ENCODE measurements around the gene TMEM271.

The TMEM271 gene

GRCh38 chr4:590313-590841, 14.3 kb upstream of the TMEM271 start:
- H3K9ac ChIP-seq (ENCODE audit: low read length) = no peak overlapping the region
- no peak overlapping the region for H3K4me2 ChIP-seq (ENCODE audit: low read length)
- no peak overlapping the region for H3K27ac ChIP-seq (ENCODE audit: low read length)
- no peak overlapping the region for H2AFZ ChIP-seq (ENCODE audit: low read depth, low read length)
- H3K4me3 ChIP-seq (ENCODE audit: low read length) = no peak overlapping the region
- no peaks in the 10 kb centered on the region for H3K36me3 ChIP-seq (replicated peaks; ENCODE audit: low read depth, low read length)
- H3K4me1 ChIP-seq (ENCODE audit: low read length) = no peaks in the 10 kb centered on the region
- H4K20me1 ChIP-seq (ENCODE audit: insufficient read depth, low read length) = no peaks in the 10 kb centered on the region
- no peaks in the 10 kb centered on the region for H3K79me2 ChIP-seq (ENCODE audit: low read length)
- no peaks in the 10 kb centered on the region for H3K27me3 ChIP-seq (ENCODE audit: low read depth, low read length)
- TF ChIP-seq EZH2phosphoT487 (IDR thresholded peaks at IDR 0.05; ENCODE audit: low read depth) = no peak
- TF ChIP-seq, protein P1, sequence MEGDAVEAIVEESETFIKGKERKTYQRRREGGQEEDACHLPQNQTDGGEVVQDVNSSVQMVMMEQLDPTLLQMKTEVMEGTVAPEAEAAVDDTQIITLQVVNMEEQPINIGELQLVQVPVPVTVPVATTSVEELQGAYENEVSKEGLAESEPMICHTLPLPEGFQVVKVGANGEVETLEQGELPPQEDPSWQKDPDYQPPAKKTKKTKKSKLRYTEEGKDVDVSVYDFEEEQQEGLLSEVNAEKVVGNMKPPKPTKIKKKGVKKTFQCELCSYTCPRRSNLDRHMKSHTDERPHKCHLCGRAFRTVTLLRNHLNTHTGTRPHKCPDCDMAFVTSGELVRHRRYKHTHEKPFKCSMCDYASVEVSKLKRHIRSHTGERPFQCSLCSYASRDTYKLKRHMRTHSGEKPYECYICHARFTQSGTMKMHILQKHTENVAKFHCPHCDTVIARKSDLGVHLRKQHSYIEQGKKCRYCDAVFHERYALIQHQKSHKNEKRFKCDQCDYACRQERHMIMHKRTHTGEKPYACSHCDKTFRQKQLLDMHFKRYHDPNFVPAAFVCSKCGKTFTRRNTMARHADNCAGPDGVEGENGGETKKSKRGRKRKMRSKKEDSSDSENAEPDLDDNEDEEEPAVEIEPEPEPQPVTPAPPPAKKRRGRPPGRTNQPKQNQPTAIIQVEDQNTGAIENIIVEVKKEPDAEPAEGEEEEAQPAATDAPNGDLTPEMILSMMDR (IDR thresholded peaks at IDR 0.05; ENCODE audit: low read depth, low read length) = no peak
- no peaks in the 10 kb centered on the region for H3K9me3 ChIP-seq (ENCODE audit: insufficient read depth, low read length)

GRCh38 chr4:589219-589963, 13.3 kb upstream of the TMEM271 start:
- no peaks in the 10 kb centered on the region for H3K27me3 ChIP-seq (ENCODE audit: low read depth, low read length)
- H3K36me3 ChIP-seq (replicated peaks; ENCODE audit: low read depth, low read length) = no peaks in the 10 kb centered on the region
- no peak overlapping the region for H3K4me2 ChIP-seq (ENCODE audit: low read length)
- no peak overlapping the region for H3K4me3 ChIP-seq (ENCODE audit: low read length)
- H3K9ac ChIP-seq (ENCODE audit: low read length) = no peak overlapping the region
- no peak for TF ChIP-seq EZH2phosphoT487 (IDR thresholded peaks at IDR 0.05; ENCODE audit: low read depth)
- TF ChIP-seq, protein P1 (IDR thresholded peaks at IDR 0.05; ENCODE audit: low read depth, low read length) = no peak
- H3K9me3 ChIP-seq (ENCODE audit: insufficient read depth, low read length) = peaks cover 1% of the 10 kb centered on the region; the same call in 1 of the 2 replicates
- no peak overlapping the region for H2AFZ ChIP-seq (ENCODE audit: low read depth, low read length)
- no peaks in the 10 kb centered on the region for H3K79me2 ChIP-seq (ENCODE audit: low read length)
- no peak overlapping the region for H3K27ac ChIP-seq (ENCODE audit: low read length)
- no peaks in the 10 kb centered on the region for H3K4me1 ChIP-seq (ENCODE audit: low read length)
- no peaks in the 10 kb centered on the region for H4K20me1 ChIP-seq (ENCODE audit: insufficient read depth, low read length)

DNA sequence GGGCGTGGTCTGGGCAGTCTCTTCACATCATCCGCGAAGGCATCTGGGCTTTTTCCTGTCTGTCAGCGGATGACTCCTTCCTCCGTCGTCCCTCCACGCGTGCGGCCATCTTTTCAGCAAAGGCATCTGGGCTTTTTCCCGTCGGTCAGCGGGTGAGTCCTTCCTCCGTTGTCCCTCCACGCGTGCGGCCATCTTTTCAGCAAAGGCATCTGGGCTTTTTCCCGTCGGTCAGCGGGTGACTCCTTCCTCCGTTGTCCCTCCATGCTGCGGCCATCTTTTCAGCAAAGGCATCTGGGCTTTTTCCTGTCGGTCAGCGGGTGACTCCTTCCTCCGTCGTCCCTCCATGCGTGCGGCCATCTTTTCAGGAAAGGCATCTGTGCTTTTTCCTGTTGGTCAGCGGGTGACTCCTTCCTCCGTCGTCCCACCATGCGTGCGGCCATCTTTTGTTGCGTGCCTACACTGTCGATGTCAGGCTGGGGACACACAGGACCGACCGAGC, 12.3 kb upstream of the TMEM271 start:
- Histone ChIP-seq H3K9me3 (ENCODE audit: insufficient read depth, low read length) (peaks cover 8% of the 10 kb centered on the region; the same call in 1 of the 2 replicates), H3K36me3 (replicated peaks; ENCODE audit: low read depth, low read length) (no peaks in the 10 kb centered on the region), H3K79me2 (ENCODE audit: low read length) (no peaks in the 10 kb centered on the region), H3K9ac (ENCODE audit: low read length) (no peak overlapping the region), H3K4me2 (ENCODE audit: low read length) (no peak overlapping the region), H3K27me3 (ENCODE audit: low read depth, low read length) (no peaks in the 10 kb centered on the region), H4K20me1 (ENCODE audit: insufficient read depth, low read length) (no peaks in the 10 kb centered on the region), H2AFZ (ENCODE audit: low read depth, low read length) (no peak overlapping the region), H3K27ac (ENCODE audit: low read length) (no peak overlapping the region), H3K4me1 (ENCODE audit: low read length) (no peaks in the 10 kb centered on the region), H3K4me3 (ENCODE audit: low read length) (no peak overlapping the region)
- no peak for TF ChIP-seq EZH2phosphoT487 (IDR thresholded peaks at IDR 0.05; ENCODE audit: low read depth)
- TF ChIP-seq, protein P1 (IDR thresholded peaks at IDR 0.05; ENCODE audit: low read depth, low read length) = no peak

DNA sequence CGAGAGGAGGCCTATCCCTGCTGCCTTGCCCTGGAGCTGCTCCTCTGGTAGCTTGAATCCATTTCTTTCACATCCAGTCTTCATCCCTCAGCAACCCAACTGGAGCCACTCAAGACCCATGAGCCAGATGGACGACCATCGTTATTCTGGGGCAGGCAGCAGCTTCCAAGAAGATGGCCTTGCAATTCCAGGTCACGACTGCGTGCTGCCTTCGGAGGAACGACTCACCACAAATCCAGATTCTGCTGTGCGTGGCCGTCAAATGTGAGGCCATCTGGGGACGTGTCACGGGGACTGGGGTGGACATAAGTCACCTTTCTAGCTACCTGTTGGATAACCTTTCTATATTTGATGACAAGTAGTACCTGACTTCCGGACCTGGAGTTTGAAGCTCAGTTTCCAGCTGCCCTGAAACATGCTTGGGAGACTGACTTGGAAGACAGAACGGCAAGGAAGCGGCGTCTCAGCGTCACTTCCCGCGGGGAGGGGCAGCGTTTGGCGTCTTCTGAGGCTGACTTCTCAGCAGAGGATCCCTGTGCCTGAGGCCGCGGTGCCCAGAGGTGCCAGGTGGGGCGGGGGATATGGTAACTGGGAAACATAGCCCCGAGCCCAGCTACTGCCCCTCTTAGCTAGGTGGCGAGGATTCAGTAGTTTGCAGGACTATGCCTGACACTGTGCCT, 11.7 kb upstream of the TMEM271 start:
- no peaks in the 10 kb centered on the region for H3K79me2 ChIP-seq (ENCODE audit: low read length)
- no peaks in the 10 kb centered on the region for H3K4me1 ChIP-seq (ENCODE audit: low read length)
- no peak overlapping the region for H3K4me3 ChIP-seq (ENCODE audit: low read length)
- no peaks in the 10 kb centered on the region for H4K20me1 ChIP-seq (ENCODE audit: insufficient read depth, low read length)
- no peak overlapping the region for H3K9ac ChIP-seq (ENCODE audit: low read length)
- H3K27ac ChIP-seq (ENCODE audit: low read length) = no peak overlapping the region
- H3K9me3 ChIP-seq (ENCODE audit: insufficient read depth, low read length) = peaks cover 8% of the 10 kb centered on the region; the same call in 1 of the 2 replicates
- H2AFZ ChIP-seq (ENCODE audit: low read depth, low read length) = no peak overlapping the region
- no peak for TF ChIP-seq EZH2phosphoT487 (IDR thresholded peaks at IDR 0.05; ENCODE audit: low read depth)
- TF ChIP-seq, protein P1 (IDR thresholded peaks at IDR 0.05; ENCODE audit: low read depth, low read length) = no peak
- H3K36me3 ChIP-seq (replicated peaks; ENCODE audit: low read depth, low read length) = no peaks in the 10 kb centered on the region
- H3K4me2 ChIP-seq (ENCODE audit: low read length) = no peak overlapping the region
- no peaks in the 10 kb centered on the region for H3K27me3 ChIP-seq (ENCODE audit: low read depth, low read length)

Data from OCI-LY3 (cell line).